NCI-H1694 (cell line): ENCODE measurements around the gene RBM19.
A peak's percentile ranks its signal among the peaks of the same experiment; 100 is the strongest.
"Not testable (repeated sequence)": the region's sequence is repeated elsewhere in the genome, so short reads cannot be mapped to it uniquely, and the experiment has no call there.

ENCODE experiments used
- DNase-seq: peaks from one replicate; lab custom pipeline; 2025; lab: John Stamatoyannopoulos, UW

RBM19 gene

GRCh38 chr12:113833422-113833821 lies 132.7 kb downstream of the RBM19 start:
- DNase-seq: no peak

GRCh38 chr12:113831476-113831875 lies 134.6 kb downstream of the RBM19 start:
- DNase-seq: no peak

GRCh38 chr12:113831016-113831415 lies 135.1 kb downstream of the RBM19 start:
- DNase-seq: no peak

- DNase-seq: no peak
These were observed 136.9 kb downstream of the RBM19 start for GRCh38 chr12:113829212-113829611.

- no peak for DNase-seq
These were observed 138.5 kb downstream of the RBM19 start for GRCh38 chr12:113827539-113828114.

- DNase-seq: no peak
These were observed 139.2 kb downstream of the RBM19 start for GRCh38 chr12:113826805-113827538.

- no peak for DNase-seq
These were observed 140.4 kb downstream of the RBM19 start for GRCh38 chr12:113825705-113826104.

GRCh38 chr12:113823816-113824215 lies 142.3 kb downstream of the RBM19 start:
- no peak for DNase-seq

- peak; percentile 86 for DNase-seq
These were observed 143.1 kb downstream of the RBM19 start for GRCh38 chr12:113823016-113823415.

- DNase-seq: no peak
These were observed 145.3 kb downstream of the RBM19 start for GRCh38 chr12:113820842-113821241.

GRCh38 chr12:113820309-113820708 lies 145.8 kb downstream of the RBM19 start:
- DNase-seq: no peak

- DNase-seq: no peak
These were observed 146.6 kb downstream of the RBM19 start for GRCh38 chr12:113819495-113819894.

GRCh38 chr12:113818833-113819232 lies 147.3 kb downstream of the RBM19 start:
- DNase-seq: peak; percentile 51

GRCh38 chr12:113818283-113818682 lies 147.8 kb downstream of the RBM19 start:
- DNase-seq: peak; percentile 90

GRCh38 chr12:113816866-113817265 lies 149.3 kb downstream of the RBM19 start:
- DNase-seq: no peak

- no peak for DNase-seq
These were observed 151.1 kb downstream of the RBM19 start for GRCh38 chr12:113815031-113815430.

- DNase-seq: no peak
These were observed 152.9 kb downstream of the RBM19 start for GRCh38 chr12:113813229-113813541.

- DNase-seq: no peak
These were observed 153.5 kb downstream of the RBM19 start for GRCh38 chr12:113812411-113813228.

GRCh38 chr12:113809462-113810220 lies 156.5 kb downstream of the RBM19 start:
- DNase-seq: not testable (repeated sequence)

GRCh38 chr12:113808095-113808951 lies 157.8 kb downstream of the RBM19 start:
- DNase-seq: no peak

- no peak for DNase-seq
These were observed 160.5 kb downstream of the RBM19 start for GRCh38 chr12:113805673-113806072.
